Stimulated activated CD8-positive, alpha-beta memory T cell treated with anti-CD3 and anti-CD28 coated beads, Interleukin-2, amount 100 ng/mL, for 1 hour (primary cell): ENCODE results near the gene TTYH1.

ENCODE experiments used
- DNase-seq, 2 donors: peaks; one replicate each; pipeline ENCODE4 v3.0.0-alpha.2; 2020; ENCODE audit warnings: low read depth in 2 of 2

Gene TTYH1

GRCh38 chr19:54478677-54479266 lies 63.5 kb downstream of the TTYH1 start:
- no peak for DNase-seq

- no peak for DNase-seq
These were observed 64.8 kb downstream of the TTYH1 start for GRCh38 chr19:54480051-54480450.

GRCh38 chr19:54481326-54481930 lies 66.2 kb downstream of the TTYH1 start:
- no peak for DNase-seq

DNA sequence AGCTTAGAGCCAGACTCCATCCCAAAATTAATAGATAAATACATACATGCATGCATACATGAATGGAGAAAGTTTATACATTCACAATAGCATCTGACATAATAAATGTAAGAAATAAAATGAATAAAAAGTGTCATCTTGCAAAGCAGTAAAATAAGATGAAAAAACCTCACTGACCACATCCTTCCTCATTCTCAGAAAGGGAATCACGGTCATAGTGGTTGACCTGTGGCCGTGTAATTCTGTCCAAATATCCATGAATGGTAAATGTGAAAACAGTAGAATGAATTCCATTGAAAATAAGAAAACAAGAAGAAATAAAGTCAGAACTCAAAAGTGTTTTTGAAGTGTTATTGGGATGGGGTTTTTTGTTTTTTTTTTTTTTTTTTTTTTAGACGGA lies 67.6 kb downstream of the TTYH1 start:
- no peak for DNase-seq

DNA sequence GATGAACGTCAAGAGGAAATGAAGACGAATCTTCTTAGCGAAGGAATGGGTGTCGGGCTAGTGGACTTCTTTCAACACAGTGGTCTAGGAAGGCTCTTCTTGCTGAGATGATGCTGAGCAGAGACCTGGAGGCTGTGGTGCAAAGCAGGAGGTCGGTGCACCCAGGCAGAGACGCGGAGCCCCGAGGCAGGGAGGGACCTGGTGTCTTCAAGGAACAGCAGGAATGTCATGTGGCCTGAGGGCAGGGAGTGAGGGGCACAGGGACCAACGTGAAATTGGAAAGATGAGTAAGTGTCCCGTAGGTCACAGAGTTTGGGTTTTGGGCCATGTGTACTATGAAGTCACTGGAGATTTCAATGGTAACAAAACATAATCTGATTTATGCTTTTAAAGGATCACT lies 69.2 kb downstream of the TTYH1 start:
- no peak for DNase-seq

GRCh38 chr19:54485851-54486250 lies 70.6 kb downstream of the TTYH1 start:
- DNase-seq, result no peak
